ENCODE measurements around the gene UGT1A9. TPM values are rescaled to one million over a fixed set of nuclear protein-coding genes. Genes with fewer than 3 reads are reported as not detected.

Gene UGT1A9
- polyA plus RNA-seq, 1 donor (not counting 4 experiments of a cell fraction or from before 2014, with no cell fraction given) = not detected

DNA sequence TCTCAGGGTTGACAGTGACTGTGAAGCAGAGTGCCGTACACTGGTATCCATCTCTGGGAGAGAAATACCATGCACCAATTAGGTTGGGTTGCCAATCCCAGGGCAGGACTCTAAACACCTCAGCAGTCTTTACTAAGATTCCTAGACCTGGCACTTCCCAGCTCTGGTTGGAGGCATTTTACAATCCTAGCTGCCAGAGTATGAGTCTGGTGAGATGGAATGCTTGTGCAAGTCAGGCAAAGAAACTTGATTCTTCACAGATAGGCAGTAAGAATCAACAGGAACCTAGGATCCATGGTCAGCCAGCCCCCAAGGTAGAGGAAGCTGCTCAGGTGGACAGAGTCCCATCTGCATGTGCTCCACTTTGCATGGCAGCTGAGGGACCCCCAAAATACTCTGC, 35.0 kb downstream of the UGT1A9 start:
- Histone ChIP-seq H3K79me2 (ENCODE audit: control insufficient read depth, insufficient read depth, low read length) (peaks cover 47% of the 10 kb centered on the region), H3K36me3 (ENCODE audit: control insufficient read depth in 2 of 2, extremely low read depth in 1 of 2, insufficient read depth in 2 of 2, low read length in 2 of 2) (no peaks in the 10 kb centered on the region)

DNA sequence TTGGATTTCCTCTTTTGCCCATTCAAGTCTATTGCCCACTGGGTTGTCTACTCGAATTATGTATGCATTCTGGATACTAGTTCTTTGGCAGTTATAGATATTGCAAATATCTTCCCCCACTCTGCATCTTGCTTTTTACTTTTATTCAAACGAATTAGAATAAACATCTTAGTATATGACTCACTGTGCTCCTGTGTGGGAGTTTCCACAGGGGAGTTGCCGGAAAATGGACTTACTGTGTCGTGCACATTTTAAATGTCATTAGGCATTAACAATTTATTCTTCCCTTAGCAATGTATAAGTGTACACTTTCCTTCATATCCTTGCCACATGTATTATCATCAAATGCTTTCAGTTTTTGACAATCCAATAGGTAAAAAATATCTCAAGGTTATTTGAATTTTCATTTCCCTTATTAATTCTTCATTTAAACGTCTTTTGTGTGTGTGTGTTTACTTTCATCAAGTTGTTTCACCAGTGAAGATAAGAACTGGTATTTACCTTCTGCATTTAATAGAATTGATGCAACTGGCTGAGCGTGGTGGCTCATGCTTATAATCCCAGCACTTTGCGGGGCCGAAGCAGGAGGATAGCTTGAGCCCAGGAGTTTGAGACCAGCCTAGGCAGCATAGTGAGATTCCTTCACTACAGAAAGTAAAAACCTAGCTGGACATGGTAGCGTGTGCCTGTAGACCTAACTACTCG, 36.4 kb downstream of the UGT1A9 start:
- no peaks in the 10 kb centered on the region for H3K9me3 ChIP-seq (ENCODE audit: control insufficient read depth, low read depth, low read length)
- H3K36me3 ChIP-seq (ENCODE audit: control insufficient read depth in 2 of 2, extremely low read depth in 1 of 2, insufficient read depth in 2 of 2, low read length in 2 of 2) = peaks cover 3 to 11% of the 10 kb centered on the region in 2 experiments
- H3K9ac ChIP-seq (ENCODE audit: control insufficient read depth, extremely low read depth, insufficient read depth, low read length) = peak overlapping the region; percentile 5
- H3K4me1 ChIP-seq (ENCODE audit: control insufficient read depth, extremely low read depth, insufficient read depth, low read length) = peaks cover 37% of the 10 kb centered on the region
- H4K20me1 ChIP-seq (ENCODE audit: control insufficient read depth, extremely low read depth, insufficient read depth, low read length) = no peaks in the 10 kb centered on the region
- no peak overlapping the region for H2AFZ ChIP-seq (ENCODE audit: control insufficient read depth, low read length)
- H3K79me2 ChIP-seq (ENCODE audit: control insufficient read depth, insufficient read depth, low read length) = peaks cover 40% of the 10 kb centered on the region
- H3K4me3 ChIP-seq (ENCODE audit: control insufficient read depth in 2 of 3, extremely low read depth in 1 of 3, insufficient read depth in 2 of 3, low read depth in 1 of 3, low read length in 3 of 3) = peak overlapping the region in 1 of 3 experiments; percentile 2
- H3K9me1 ChIP-seq (ENCODE audit: control insufficient read depth, extremely low read depth, insufficient read depth, low read length) = no peaks in the 10 kb centered on the region
- peak overlapping the region; percentile 24 for H3K4me2 ChIP-seq (ENCODE audit: control insufficient read depth, extremely low read depth, insufficient read depth, low read depth, low read length)
- FAIRE-seq (peak; percentile 44), DNase-seq (ENCODE audit: low read depth, low spot score) (no peak)
- no peak for TF ChIP-seq EZH2 (IDR thresholded peaks at IDR 0.05; ENCODE audit: low read length)
- TF ChIP-seq, protein P1, sequence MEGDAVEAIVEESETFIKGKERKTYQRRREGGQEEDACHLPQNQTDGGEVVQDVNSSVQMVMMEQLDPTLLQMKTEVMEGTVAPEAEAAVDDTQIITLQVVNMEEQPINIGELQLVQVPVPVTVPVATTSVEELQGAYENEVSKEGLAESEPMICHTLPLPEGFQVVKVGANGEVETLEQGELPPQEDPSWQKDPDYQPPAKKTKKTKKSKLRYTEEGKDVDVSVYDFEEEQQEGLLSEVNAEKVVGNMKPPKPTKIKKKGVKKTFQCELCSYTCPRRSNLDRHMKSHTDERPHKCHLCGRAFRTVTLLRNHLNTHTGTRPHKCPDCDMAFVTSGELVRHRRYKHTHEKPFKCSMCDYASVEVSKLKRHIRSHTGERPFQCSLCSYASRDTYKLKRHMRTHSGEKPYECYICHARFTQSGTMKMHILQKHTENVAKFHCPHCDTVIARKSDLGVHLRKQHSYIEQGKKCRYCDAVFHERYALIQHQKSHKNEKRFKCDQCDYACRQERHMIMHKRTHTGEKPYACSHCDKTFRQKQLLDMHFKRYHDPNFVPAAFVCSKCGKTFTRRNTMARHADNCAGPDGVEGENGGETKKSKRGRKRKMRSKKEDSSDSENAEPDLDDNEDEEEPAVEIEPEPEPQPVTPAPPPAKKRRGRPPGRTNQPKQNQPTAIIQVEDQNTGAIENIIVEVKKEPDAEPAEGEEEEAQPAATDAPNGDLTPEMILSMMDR (optimal IDR thresholded peaks at IDR 0.05 in 1 of 3, IDR thresholded peaks at IDR 0.05 in 1 of 3, conservative IDR thresholded peaks at IDR 0.05 in 1 of 3; ENCODE audit: extremely low read depth in 1 of 3, insufficient read depth in 2 of 3, low read length in 3 of 3) = no peak
- no peaks in the 10 kb centered on the region for H3K27me3 ChIP-seq (ENCODE audit: control insufficient read depth, extremely low read depth, insufficient read depth, low read length)
- dilution Hi-C loops (cut with MboI; ENCODE audit: extremely low pct_ligation_motif_present, low sequenced_read_pairs) = no loop called here
- peak overlapping the region; percentile 59 for H3K27ac ChIP-seq (ENCODE audit: control insufficient read depth, insufficient read depth, low read length)

More for the DNA sequence above, 35.0 kb downstream of the UGT1A9 start:
- no peak for TF ChIP-seq EZH2 (IDR thresholded peaks at IDR 0.05; ENCODE audit: low read length)
- TF ChIP-seq, protein P1 (optimal IDR thresholded peaks at IDR 0.05 in 1 of 3, IDR thresholded peaks at IDR 0.05 in 1 of 3, conservative IDR thresholded peaks at IDR 0.05 in 1 of 3; ENCODE audit: extremely low read depth in 1 of 3, insufficient read depth in 2 of 3, low read length in 3 of 3) = no peak
- Histone ChIP-seq H3K9ac (ENCODE audit: control insufficient read depth, extremely low read depth, insufficient read depth, low read length) (no peak overlapping the region), H2AFZ (ENCODE audit: control insufficient read depth, low read length) (no peak overlapping the region), H3K27me3 (ENCODE audit: control insufficient read depth, extremely low read depth, insufficient read depth, low read length) (no peaks in the 10 kb centered on the region), H3K4me2 (ENCODE audit: control insufficient read depth, extremely low read depth, insufficient read depth, low read depth, low read length) (peak overlapping the region; percentile 36), H3K4me3 (ENCODE audit: control insufficient read depth in 2 of 3, extremely low read depth in 1 of 3, insufficient read depth in 2 of 3, low read depth in 1 of 3, low read length in 3 of 3) (no peak overlapping the region), H3K9me1 (ENCODE audit: control insufficient read depth, extremely low read depth, insufficient read depth, low read length) (no peaks in the 10 kb centered on the region), H3K9me3 (ENCODE audit: control insufficient read depth, low read depth, low read length) (no peaks in the 10 kb centered on the region), H4K20me1 (ENCODE audit: control insufficient read depth, extremely low read depth, insufficient read depth, low read length) (no peaks in the 10 kb centered on the region), H3K27ac (ENCODE audit: control insufficient read depth, insufficient read depth, low read length) (peak overlapping the region; percentile 59), H3K4me1 (ENCODE audit: control insufficient read depth, extremely low read depth, insufficient read depth, low read length) (peaks cover 37% of the 10 kb centered on the region)
- DNase-seq (ENCODE audit: low read depth, low spot score) = no peak
- dilution Hi-C loops (cut with MboI; ENCODE audit: extremely low pct_ligation_motif_present, low sequenced_read_pairs) = no loop called here
- FAIRE-seq = peak; percentile 92

Measured in keratinocyte (primary cell).